BE2C (cell line): ENCODE data around the gene WDR91.

Source experiments
- DNase-seq: peaks from one replicate; pipeline ENCODE4 v3.0.0-alpha.2; 2020
- H3K27me3 ChIP-seq: fragments of 250-450 bp; sonication (Bioruptor Pico); 2 replicates; pipeline ENCODE4 v1.5.1; 2020; ENCODE audit warnings: mild to moderate bottlenecking
- H3K36me3 ChIP-seq: fragments of 250-450 bp; sonication (Bioruptor Pico); 2 replicates; pipeline ENCODE4 v1.5.1; 2020; ENCODE audit warnings: mild to moderate bottlenecking
- H3K4me1 ChIP-seq: fragments of 250-450 bp; sonication (Bioruptor Pico); 2 replicates; pipeline ENCODE4 v1.5.1; 2020
- H3K4me3 ChIP-seq: 2 replicates; pipeline ENCODE4 v1.5.1; 2011; ENCODE audit warnings: low read depth, low read length
- H3K9me3 ChIP-seq: fragments of 250-450 bp; sonication (Bioruptor Pico); 2 replicates; pipeline ENCODE4 v1.5.1; 2020
- TF ChIP-seq, protein P1 (sequence below): IDR thresholded peaks from 2 replicates; pipeline ENCODE4 v1.5.1; 2012; ENCODE audit warnings: mild to moderate bottlenecking, low read depth, low read length

WDR91 gene

GRCh38 chr7:135197343-135197742 is 14.0 kb downstream of the WDR91 start:
- Histone ChIP-seq H3K9me3 (no peaks in the 10 kb centered on the region), H3K36me3 (no peaks in the 10 kb centered on the region), H3K4me1 (peaks cover 2% of the 10 kb centered on the region; the same call in 1 of the 2 replicates), H3K27me3 (no peaks in the 10 kb centered on the region), H3K4me3 (no peak overlapping the region)
- DNase-seq, result no peak
- TF ChIP-seq, protein P1, sequence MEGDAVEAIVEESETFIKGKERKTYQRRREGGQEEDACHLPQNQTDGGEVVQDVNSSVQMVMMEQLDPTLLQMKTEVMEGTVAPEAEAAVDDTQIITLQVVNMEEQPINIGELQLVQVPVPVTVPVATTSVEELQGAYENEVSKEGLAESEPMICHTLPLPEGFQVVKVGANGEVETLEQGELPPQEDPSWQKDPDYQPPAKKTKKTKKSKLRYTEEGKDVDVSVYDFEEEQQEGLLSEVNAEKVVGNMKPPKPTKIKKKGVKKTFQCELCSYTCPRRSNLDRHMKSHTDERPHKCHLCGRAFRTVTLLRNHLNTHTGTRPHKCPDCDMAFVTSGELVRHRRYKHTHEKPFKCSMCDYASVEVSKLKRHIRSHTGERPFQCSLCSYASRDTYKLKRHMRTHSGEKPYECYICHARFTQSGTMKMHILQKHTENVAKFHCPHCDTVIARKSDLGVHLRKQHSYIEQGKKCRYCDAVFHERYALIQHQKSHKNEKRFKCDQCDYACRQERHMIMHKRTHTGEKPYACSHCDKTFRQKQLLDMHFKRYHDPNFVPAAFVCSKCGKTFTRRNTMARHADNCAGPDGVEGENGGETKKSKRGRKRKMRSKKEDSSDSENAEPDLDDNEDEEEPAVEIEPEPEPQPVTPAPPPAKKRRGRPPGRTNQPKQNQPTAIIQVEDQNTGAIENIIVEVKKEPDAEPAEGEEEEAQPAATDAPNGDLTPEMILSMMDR, result no peak

DNA sequence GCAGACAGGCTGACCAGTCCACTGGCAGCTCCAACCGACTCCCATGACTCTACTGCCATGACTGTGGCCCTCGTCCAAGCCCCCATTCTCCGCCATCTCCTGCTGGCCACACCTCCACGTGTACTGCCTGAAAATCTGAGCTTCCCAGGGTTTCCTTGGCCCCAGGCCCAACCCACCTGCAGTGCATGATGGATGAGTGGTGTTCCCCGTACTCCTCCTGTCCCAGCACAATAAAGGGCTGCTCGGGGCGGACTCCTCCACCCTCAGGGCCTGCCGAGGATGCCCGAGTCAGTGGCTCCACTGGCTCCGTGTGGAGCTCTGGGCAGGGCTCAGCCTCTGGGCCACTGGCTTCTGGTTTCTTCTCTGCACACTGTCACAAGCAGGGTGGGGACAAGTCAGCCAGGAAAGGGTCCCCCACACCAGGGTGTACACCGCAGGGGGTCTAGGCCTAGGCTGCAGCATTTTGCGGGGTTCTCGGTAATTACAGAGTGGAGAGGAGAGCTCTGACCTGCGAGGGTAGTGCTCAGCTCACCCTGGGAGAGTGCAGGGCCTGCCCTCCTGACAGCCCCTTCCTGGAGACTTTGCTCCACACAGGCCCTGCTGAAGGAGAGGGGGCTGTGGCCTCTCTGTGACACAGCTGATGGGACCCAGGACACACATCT is 15.2 kb downstream of the WDR91 start:
- Histone ChIP-seq H3K9me3 (no peaks in the 10 kb centered on the region), H3K36me3 (no peaks in the 10 kb centered on the region), H3K4me1 (peaks cover 2% of the 10 kb centered on the region; the same call in 1 of the 2 replicates), H3K27me3 (no peaks in the 10 kb centered on the region), H3K4me3 (no peak overlapping the region)
- no peak for DNase-seq
- TF ChIP-seq, protein P1, result no peak

- Histone ChIP-seq H3K4me3 (no peak overlapping the region), H3K36me3 (no peaks in the 10 kb centered on the region), H3K9me3 (no peaks in the 10 kb centered on the region)
Measured at GRCh38 chr7:135195156-135195555, 16.2 kb downstream of the WDR91 start.

DNA sequence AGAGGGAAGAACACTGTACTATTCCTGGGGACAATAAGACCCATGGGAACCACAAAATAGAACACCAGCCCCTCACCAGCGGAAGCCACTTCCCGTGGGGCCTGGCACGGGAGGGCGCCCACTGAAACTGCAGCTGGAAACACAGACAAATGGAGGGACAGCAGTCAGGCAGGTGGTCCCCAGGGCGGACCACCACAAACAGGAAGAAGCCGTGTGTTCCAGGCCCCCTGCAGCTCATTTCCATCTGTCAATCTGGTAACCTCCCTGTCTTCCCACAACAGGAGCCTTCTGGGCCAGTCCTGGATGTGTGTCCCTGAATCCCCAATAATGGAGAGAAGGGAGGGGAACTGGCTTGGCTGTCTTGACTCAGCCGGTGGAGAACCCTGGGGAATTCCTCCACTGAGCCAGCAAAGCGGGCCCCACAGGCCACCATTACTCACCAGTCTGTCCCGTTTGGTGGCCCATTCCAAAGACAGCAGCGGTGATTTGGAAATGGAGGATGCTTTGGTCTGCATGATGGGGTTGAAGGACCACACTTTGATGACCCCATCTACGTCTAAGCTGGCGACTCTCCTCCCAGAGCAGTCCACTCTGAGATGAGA is 16.7 kb downstream of the WDR91 start:
- Histone ChIP-seq H3K4me1 (no peaks in the 10 kb centered on the region), H3K27me3 (no peaks in the 10 kb centered on the region), H3K9me3 (no peaks in the 10 kb centered on the region), H3K36me3 (no peaks in the 10 kb centered on the region), H3K4me3 (no peak overlapping the region)
- DNase-seq, result no peak
- TF ChIP-seq, protein P1, result no peak

More at GRCh38 chr7:135195156-135195555, 16.2 kb downstream of the WDR91 start:
- H3K4me1 ChIP-seq, result no peaks in the 10 kb centered on the region
- H3K27me3 ChIP-seq, result no peaks in the 10 kb centered on the region
- no peak for DNase-seq
- TF ChIP-seq, protein P1, result no peak

- TF ChIP-seq, protein P1, result no peak
- H3K27me3 ChIP-seq, result no peaks in the 10 kb centered on the region
- no peak for DNase-seq
- no peaks in the 10 kb centered on the region for H3K4me1 ChIP-seq
- no peaks in the 10 kb centered on the region for H3K9me3 ChIP-seq
- no peak overlapping the region for H3K4me3 ChIP-seq
- no peaks in the 10 kb centered on the region for H3K36me3 ChIP-seq
Measured at GRCh38 chr7:135193615-135194081, 17.7 kb downstream of the WDR91 start.
